Mesodermal cell (in vitro differentiated cells): ENCODE data around the gene PDCD1LG2.

Source experiments
- H3K27ac ChIP-seq: 2 replicates; pipeline ENCODE4 v1.7.0; 2013; ENCODE audit warnings: mild to moderate bottlenecking, low read depth, low read length, moderate library complexity; ENCODE audit not compliant: severe bottlenecking
- H3K36me3 ChIP-seq: 2 replicates; pipeline ENCODE4 v1.7.1; 2013; ENCODE audit warnings: mild to moderate bottlenecking, low read length, moderate library complexity; ENCODE audit not compliant: control insufficient read depth, insufficient read depth
- H3K4me1 ChIP-seq: one replicate; pipeline ENCODE4 v1.7.1; 2013; ENCODE audit warnings: mild to moderate bottlenecking, low read length; ENCODE audit not compliant: insufficient read depth, control insufficient read depth, poor library complexity, severe bottlenecking
- H3K4me3 ChIP-seq: 2 replicates; pipeline ENCODE4 v1.7.0; 2013; ENCODE audit warnings: low read length, control low read depth, mild to moderate bottlenecking; ENCODE audit not compliant: insufficient read depth, poor library complexity, severe bottlenecking; ENCODE audit errors: extremely low read depth
- H3K9me3 ChIP-seq: 2 replicates; pipeline ENCODE4 v1.7.1; 2013; ENCODE audit warnings: mild to moderate bottlenecking, low read length, moderate library complexity; ENCODE audit not compliant: control insufficient read depth
- WGBS, 2 experiments: methylation state at CpG; one replicate each; pipeline ENCODE4 v1.1.5; 2013; ENCODE audit warnings: missing lambda C conversion rate in 2 of 2; ENCODE audit not compliant: insufficient coverage in 2 of 2; 5-methylcytosine and 5-hydroxymethylcytosine counted together

Gene PDCD1LG2

GRCh38 chr9:5614192-5614591 is 103.9 kb downstream of the PDCD1LG2 start:
- Histone ChIP-seq H3K4me3 (no peak overlapping the region), H3K27ac (no peak overlapping the region), H3K4me1 (no peaks in the 10 kb centered on the region), H3K36me3 (no peaks in the 10 kb centered on the region), H3K9me3 (no peaks in the 10 kb centered on the region)
- WGBS, 2 experiments: 100% methylated on average over 2 of the region's 4 CpGs; no CpG with 5 or more reads in 1 of the 2 experiments

DNA sequence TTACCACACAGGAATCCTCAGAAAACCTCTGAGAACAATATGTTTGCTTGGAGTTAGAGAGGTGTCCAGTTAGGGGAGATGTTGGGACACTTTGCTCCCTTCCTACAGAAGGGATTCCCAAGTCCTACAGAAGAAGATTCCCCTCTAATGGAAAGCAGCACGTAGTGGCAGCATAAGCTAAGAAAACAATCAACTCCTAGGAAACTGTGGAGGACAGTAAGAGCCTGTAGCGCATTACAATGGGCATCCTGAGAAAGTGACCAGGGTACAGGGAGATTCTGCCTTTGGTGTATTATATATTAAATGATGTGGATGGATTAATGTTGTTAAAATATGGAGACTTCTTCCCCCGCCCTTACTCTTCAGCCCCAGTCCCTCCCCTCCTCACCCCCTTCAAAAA is 104.7 kb downstream of the PDCD1LG2 start:
- Histone ChIP-seq H3K4me1 (no peaks in the 10 kb centered on the region), H3K27ac (no peak overlapping the region), H3K4me3 (no peak overlapping the region), H3K36me3 (no peaks in the 10 kb centered on the region), H3K9me3 (no peaks in the 10 kb centered on the region)
- WGBS, 2 experiments: no CpG with 5 or more reads among the region's 3 CpGs

DNA sequence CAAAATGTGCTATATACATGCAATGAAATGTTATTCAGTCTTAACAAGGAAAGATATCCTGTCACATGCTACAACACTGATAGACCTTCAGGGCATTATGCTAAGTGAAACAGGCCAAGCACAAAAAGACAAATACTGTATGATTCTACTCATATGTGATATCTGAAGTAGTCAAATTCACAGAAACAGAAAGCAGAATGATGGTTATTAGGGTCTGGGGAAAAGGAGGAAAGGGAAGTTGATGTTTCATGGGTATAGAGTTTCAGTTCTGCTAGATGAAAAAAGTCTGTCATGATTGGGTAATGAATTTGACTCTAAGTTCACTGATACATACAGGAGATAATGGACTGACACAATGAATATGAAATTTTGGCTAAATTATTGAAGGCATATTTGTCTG is 107.4 kb downstream of the PDCD1LG2 start:
- Histone ChIP-seq H3K9me3 (no peaks in the 10 kb centered on the region), H3K36me3 (no peaks in the 10 kb centered on the region), H3K4me1 (no peaks in the 10 kb centered on the region), H3K27ac (no peak overlapping the region), H3K4me3 (no peak overlapping the region)

DNA sequence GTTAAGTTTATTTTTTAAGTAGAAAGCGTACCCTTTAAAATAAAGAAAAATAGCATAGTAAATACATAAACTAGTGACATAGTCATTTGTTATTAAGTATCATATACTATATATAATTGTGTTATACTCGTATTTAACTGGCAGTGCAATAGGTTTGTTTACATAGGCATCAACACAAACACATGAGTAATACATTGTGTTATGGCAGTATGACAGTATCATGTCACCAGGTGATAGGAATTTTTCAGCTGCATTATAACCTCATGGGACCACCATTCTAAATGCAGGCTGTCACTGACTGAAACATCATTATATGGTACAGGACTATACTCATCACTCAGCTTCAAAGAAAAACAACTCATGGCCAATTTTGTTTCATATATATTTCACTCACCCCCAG is 110.2 kb downstream of the PDCD1LG2 start:
- Histone ChIP-seq H3K4me3 (no peak overlapping the region), H3K36me3 (no peaks in the 10 kb centered on the region), H3K9me3 (no peaks in the 10 kb centered on the region), H3K4me1 (no peaks in the 10 kb centered on the region), H3K27ac (no peak overlapping the region)
- no CpG with 5 or more reads among the region's 2 CpGs for WGBS, 2 experiments
